Gastroesophageal sphincter (tissue), 3 donors: Measurements from ENCODE around the gene RASGRP1.

Experiments
- CTCF ChIP-seq, 4 experiments: fragments of 200-600 bp in 2 of 4; fragments of 450-650 bp in 2 of 4; sonication (generic) in 1 of 4; IDR thresholded peaks; one replicate each; pipeline ENCODE4 v1.5.1; 2017 to 2019; ENCODE audit warnings: antibody characterized with exemption in 4 of 4, mild to moderate bottlenecking in 2 of 4, moderate library complexity in 2 of 4
- POLR2AphosphoS5 ChIP-seq: sonication (generic); formaldehyde crosslinking; IDR thresholded peaks from one replicate; pipeline ENCODE4 v1.6.1; 2017; ENCODE audit warnings: antibody characterized with exemption

GRCh38 chr15:38475361-38475760 is 89.3 kb downstream of the RASGRP1 start:
- no peak for TF ChIP-seq CTCF (IDR thresholded peaks at IDR 0.05)
- no peak for TF ChIP-seq POLR2AphosphoS5
